ENCODE results near the gene DNAJC13.

Gene DNAJC13

GRCh38 chr3:132405609-132406299 lies 11.5 kb upstream of the DNAJC13 start:
- no peak for DNase-seq

- DNase-seq = no peak
Observed at GRCh38 chr3:132406587-132406986, 10.7 kb upstream of the DNAJC13 start.

- no peak for DNase-seq
Observed at GRCh38 chr3:132407025-132407424, 10.3 kb upstream of the DNAJC13 start.

GRCh38 chr3:132414841-132415240 lies 2.5 kb upstream of the DNAJC13 start:
- no peak for DNase-seq

GRCh38 chr3:132416161-132416560 lies 1.1 kb upstream of the DNAJC13 start:
- DNase-seq = no peak

- no peak for DNase-seq
Observed at GRCh38 chr3:132417695-132418411, 551 bp downstream of the DNAJC13 start.

- DNase-seq = no peak
Observed at GRCh38 chr3:132418916-132419315, 1.6 kb downstream of the DNAJC13 start.

- DNase-seq = no peak
Observed at GRCh38 chr3:132421832-132422231, 4.5 kb downstream of the DNAJC13 start.

- no peak for DNase-seq
Observed at GRCh38 chr3:132422531-132422930, 5.2 kb downstream of the DNAJC13 start.

GRCh38 chr3:132432639-132433038 lies 15.3 kb downstream of the DNAJC13 start:
- DNase-seq = no peak

GRCh38 chr3:132433121-132433520 lies 15.8 kb downstream of the DNAJC13 start:
- DNase-seq = no peak

- DNase-seq = no peak
Observed at GRCh38 chr3:132435224-132435910, 18.1 kb downstream of the DNAJC13 start.

- no peak for DNase-seq
Observed at GRCh38 chr3:132435911-132436425, 18.7 kb downstream of the DNAJC13 start.

GRCh38 chr3:132443421-132443820 lies 26.1 kb downstream of the DNAJC13 start:
- DNase-seq = no peak

GRCh38 chr3:132444383-132444782 lies 27.1 kb downstream of the DNAJC13 start:
- no peak for DNase-seq

- no peak for DNase-seq
Observed at GRCh38 chr3:132445817-132446216, 28.5 kb downstream of the DNAJC13 start.

- DNase-seq = no peak
Observed at GRCh38 chr3:132448216-132448961, 31.1 kb downstream of the DNAJC13 start.

GRCh38 chr3:132456136-132456535 lies 38.8 kb downstream of the DNAJC13 start:
- DNase-seq = no peak

- DNase-seq = no peak
Observed at GRCh38 chr3:132456571-132456970, 39.3 kb downstream of the DNAJC13 start.

GRCh38 chr3:132457286-132457685 lies 40.0 kb downstream of the DNAJC13 start:
- DNase-seq = no peak

- no peak for DNase-seq
Observed at GRCh38 chr3:132459551-132459950, 42.2 kb downstream of the DNAJC13 start.

- DNase-seq = no peak
Observed at GRCh38 chr3:132461544-132461943, 44.2 kb downstream of the DNAJC13 start.

GRCh38 chr3:132464066-132464465 lies 46.8 kb downstream of the DNAJC13 start:
- DNase-seq = no peak
